ENCODE data around the gene SND1.

The SND1 gene

DNA sequence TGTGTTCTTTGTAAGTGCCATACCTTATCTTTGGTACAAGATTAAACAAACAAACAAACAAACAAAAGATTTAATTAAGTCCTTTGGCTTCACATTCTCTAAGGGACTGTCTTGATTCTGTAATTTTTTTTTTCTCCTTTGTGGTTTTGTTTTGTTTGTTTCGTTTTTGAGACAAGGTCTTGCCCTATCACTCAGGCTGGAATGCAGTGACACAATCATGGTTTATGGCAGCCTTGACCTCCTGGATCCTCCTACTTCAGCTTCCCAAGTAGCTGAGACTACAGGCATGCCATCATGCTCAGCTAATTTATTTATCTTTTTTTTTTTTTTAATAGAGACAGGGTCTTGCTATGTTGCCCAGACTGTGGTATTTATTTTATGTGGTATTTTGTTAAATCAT is 213.5 kb downstream of the SND1 start (continued):
- TF ChIP-seq, protein P1, sequence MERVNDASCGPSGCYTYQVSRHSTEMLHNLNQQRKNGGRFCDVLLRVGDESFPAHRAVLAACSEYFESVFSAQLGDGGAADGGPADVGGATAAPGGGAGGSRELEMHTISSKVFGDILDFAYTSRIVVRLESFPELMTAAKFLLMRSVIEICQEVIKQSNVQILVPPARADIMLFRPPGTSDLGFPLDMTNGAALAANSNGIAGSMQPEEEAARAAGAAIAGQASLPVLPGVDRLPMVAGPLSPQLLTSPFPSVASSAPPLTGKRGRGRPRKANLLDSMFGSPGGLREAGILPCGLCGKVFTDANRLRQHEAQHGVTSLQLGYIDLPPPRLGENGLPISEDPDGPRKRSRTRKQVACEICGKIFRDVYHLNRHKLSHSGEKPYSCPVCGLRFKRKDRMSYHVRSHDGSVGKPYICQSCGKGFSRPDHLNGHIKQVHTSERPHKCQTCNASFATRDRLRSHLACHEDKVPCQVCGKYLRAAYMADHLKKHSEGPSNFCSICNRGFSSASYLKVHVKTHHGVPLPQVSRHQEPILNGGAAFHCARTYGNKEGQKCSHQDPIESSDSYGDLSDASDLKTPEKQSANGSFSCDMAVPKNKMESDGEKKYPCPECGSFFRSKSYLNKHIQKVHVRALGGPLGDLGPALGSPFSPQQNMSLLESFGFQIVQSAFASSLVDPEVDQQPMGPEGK (tag by site-specific recombination; IDR thresholded peaks at IDR 0.05): no peak
- TF ChIP-seq AEBP2 (tag by site-specific recombination; IDR thresholded peaks at IDR 0.05; ENCODE audit: borderline replicate concordance) (no peak), ZSCAN30 (tag by site-specific recombination; IDR thresholded peaks at IDR 0.05) (no peak), ZNF202 (tag by site-specific recombination; IDR thresholded peaks at IDR 0.05; ENCODE audit: borderline replicate concordance) (no peak), ZNF155 (tag by site-specific recombination; IDR thresholded peaks at IDR 0.05) (no peak), KLF8 (tag by site-specific recombination; IDR thresholded peaks at IDR 0.05) (no peak), ZNF311 (tag by site-specific recombination; IDR thresholded peaks at IDR 0.05; ENCODE audit: borderline replicate concordance) (no peak), REST (tag by site-specific recombination; IDR thresholded peaks at IDR 0.05) (no peak), ZSCAN16 (tag by site-specific recombination; IDR thresholded peaks at IDR 0.05) (no peak), SP7 (tag by site-specific recombination; IDR thresholded peaks at IDR 0.05) (0 out of 2 replicates have a peak, but pooled peaks have one; percentile 47), ZNF426 (tag by site-specific recombination; IDR thresholded peaks at IDR 0.05) (no peak), KLF1 (tag by site-specific recombination; IDR thresholded peaks at IDR 0.05) (no peak), ZFP69B (tag by site-specific recombination; IDR thresholded peaks at IDR 0.05) (no peak), GLIS1 (tag by site-specific recombination; IDR thresholded peaks at IDR 0.05) (peak; percentile 14; the same call in 1 of the 2 replicates), ZBTB7A (tag by site-specific recombination; IDR thresholded peaks at IDR 0.05; ENCODE audit: low read depth) (no peak), ZXDB (tag by site-specific recombination; IDR thresholded peaks at IDR 0.05) (no peak), ZFHX2 (tag by site-specific recombination; conservative IDR thresholded peaks at IDR 0.05) (no peak), MEIS1 (CRISPR knock-in tag; IDR thresholded peaks at IDR 0.05; ENCODE audit: borderline replicate concordance) (no peak), ZNF121 (tag by site-specific recombination; IDR thresholded peaks at IDR 0.05) (no peak), ZNF169 (tag by site-specific recombination; IDR thresholded peaks at IDR 0.05) (no peak), RBAK (tag by site-specific recombination; IDR thresholded peaks at IDR 0.05) (no peak), ZNF513 (tag by site-specific recombination; IDR thresholded peaks at IDR 0.05) (no peak), ZBTB44 (tag by site-specific recombination; IDR thresholded peaks at IDR 0.05) (no peak), ZNF549 (tag by site-specific recombination; IDR thresholded peaks at IDR 0.05) (no peak)
- TF ChIP-seq, protein P2, sequence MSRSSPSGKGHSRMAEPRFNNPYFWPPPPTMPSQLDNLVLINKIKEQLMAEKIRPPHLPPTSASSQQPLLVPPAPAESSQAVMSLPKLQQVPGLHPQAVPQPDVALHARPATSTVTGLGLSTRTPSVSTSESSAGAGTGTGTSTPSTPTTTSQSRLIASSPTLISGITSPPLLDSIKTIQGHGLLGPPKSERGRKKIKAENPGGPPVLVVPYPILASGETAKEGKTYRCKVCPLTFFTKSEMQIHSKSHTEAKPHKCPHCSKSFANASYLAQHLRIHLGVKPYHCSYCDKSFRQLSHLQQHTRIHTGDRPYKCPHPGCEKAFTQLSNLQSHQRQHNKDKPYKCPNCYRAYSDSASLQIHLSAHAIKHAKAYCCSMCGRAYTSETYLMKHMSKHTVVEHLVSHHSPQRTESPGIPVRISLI (tag by site-specific recombination; IDR thresholded peaks at IDR 0.05): 0 out of 2 replicates have a peak, but pooled peaks have one; percentile 35
- TF ChIP-seq, protein P3, sequence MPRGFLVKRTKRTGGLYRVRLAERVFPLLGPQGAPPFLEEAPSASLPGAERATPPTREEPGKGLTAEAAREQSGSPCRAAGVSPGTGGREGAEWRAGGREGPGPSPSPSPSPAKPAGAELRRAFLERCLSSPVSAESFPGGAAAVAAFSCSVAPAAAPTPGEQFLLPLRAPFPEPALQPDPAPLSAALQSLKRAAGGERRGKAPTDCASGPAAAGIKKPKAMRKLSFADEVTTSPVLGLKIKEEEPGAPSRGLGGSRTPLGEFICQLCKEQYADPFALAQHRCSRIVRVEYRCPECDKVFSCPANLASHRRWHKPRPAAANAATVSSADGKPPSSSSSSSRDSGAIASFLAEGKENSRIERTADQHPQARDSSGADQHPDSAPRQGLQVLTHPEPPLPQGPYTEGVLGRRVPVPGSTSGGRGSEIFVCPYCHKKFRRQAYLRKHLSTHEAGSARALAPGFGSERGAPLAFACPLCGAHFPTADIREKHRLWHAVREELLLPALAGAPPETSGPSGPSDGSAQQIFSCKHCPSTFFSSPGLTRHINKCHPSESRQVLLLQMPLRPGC (tag by site-specific recombination; IDR thresholded peaks at IDR 0.05): no peak
